ENCODE measurements around the gene CDC42EP5. TPM values are rescaled to one million over a fixed set of nuclear protein-coding genes. Genes with fewer than 3 reads are reported as not detected.

CDC42EP5 gene
- total RNA-seq, 1 experiment from 2014 or later, result 11.5 TPM

DNA sequence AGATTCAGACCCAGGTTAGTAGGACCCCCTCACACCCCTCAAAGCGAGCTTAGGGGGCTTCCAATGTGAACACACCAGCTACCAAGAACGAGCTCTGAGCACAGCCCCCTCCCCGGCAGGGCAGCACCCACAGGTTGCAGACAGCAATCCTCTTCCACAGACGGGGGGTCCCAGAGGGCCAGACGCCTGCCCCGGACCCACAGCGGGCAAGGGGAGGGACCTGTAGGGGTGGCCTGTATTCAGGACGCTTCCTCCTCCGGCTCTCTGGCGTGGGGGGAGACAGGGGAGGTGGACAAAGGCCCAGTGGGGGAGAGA, 53.1 kb downstream of the CDC42EP5 start (continued):
- TF ChIP-seq, protein P1, sequence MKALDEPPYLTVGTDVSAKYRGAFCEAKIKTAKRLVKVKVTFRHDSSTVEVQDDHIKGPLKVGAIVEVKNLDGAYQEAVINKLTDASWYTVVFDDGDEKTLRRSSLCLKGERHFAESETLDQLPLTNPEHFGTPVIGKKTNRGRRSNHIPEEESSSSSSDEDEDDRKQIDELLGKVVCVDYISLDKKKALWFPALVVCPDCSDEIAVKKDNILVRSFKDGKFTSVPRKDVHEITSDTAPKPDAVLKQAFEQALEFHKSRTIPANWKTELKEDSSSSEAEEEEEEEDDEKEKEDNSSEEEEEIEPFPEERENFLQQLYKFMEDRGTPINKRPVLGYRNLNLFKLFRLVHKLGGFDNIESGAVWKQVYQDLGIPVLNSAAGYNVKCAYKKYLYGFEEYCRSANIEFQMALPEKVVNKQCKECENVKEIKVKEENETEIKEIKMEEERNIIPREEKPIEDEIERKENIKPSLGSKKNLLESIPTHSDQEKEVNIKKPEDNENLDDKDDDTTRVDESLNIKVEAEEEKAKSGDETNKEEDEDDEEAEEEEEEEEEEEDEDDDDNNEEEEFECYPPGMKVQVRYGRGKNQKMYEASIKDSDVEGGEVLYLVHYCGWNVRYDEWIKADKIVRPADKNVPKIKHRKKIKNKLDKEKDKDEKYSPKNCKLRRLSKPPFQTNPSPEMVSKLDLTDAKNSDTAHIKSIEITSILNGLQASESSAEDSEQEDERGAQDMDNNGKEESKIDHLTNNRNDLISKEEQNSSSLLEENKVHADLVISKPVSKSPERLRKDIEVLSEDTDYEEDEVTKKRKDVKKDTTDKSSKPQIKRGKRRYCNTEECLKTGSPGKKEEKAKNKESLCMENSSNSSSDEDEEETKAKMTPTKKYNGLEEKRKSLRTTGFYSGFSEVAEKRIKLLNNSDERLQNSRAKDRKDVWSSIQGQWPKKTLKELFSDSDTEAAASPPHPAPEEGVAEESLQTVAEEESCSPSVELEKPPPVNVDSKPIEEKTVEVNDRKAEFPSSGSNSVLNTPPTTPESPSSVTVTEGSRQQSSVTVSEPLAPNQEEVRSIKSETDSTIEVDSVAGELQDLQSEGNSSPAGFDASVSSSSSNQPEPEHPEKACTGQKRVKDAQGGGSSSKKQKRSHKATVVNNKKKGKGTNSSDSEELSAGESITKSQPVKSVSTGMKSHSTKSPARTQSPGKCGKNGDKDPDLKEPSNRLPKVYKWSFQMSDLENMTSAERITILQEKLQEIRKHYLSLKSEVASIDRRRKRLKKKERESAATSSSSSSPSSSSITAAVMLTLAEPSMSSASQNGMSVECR (CRISPR knock-in tag; IDR thresholded peaks at IDR 0.05; ENCODE audit: borderline replicate concordance), result no peak
- TF ChIP-seq ZNF416 (CRISPR knock-in tag; IDR thresholded peaks at IDR 0.05) (no peak), KAT7 (CRISPR knock-in tag; IDR thresholded peaks at IDR 0.05; ENCODE audit: borderline replicate concordance) (no peak), NFATC4 (CRISPR knock-in tag; IDR thresholded peaks at IDR 0.05) (no peak), SMAD4 (CRISPR knock-in tag; IDR thresholded peaks at IDR 0.05) (no peak), MYBL2 (CRISPR knock-in tag; IDR thresholded peaks at IDR 0.05) (no peak), GABPB1 (CRISPR knock-in tag; IDR thresholded peaks at IDR 0.05) (0 out of 2 replicates have a peak, but pooled peaks have one; percentile 24), ZNF121 (CRISPR knock-in tag; IDR thresholded peaks at IDR 0.05) (no peak), FOXP1 (CRISPR knock-in tag; IDR thresholded peaks at IDR 0.05; ENCODE audit: borderline replicate concordance) (no peak), FOXJ3 (CRISPR knock-in tag; IDR thresholded peaks at IDR 0.05; ENCODE audit: borderline replicate concordance) (no peak), TCF7 (CRISPR knock-in tag; IDR thresholded peaks at IDR 0.05; ENCODE audit: low read depth) (no peak), ZNF423 (CRISPR knock-in tag; IDR thresholded peaks at IDR 0.05) (peak; percentile 46; the same call in 1 of the 2 replicates), NFYB (CRISPR knock-in tag; conservative IDR thresholded peaks at IDR 0.05; ENCODE audit: low read depth) (no peak)
- TF ChIP-seq, protein P2, sequence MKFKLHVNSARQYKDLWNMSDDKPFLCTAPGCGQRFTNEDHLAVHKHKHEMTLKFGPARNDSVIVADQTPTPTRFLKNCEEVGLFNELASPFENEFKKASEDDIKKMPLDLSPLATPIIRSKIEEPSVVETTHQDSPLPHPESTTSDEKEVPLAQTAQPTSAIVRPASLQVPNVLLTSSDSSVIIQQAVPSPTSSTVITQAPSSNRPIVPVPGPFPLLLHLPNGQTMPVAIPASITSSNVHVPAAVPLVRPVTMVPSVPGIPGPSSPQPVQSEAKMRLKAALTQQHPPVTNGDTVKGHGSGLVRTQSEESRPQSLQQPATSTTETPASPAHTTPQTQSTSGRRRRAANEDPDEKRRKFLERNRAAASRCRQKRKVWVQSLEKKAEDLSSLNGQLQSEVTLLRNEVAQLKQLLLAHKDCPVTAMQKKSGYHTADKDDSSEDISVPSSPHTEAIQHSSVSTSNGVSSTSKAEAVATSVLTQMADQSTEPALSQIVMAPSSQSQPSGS (CRISPR knock-in tag; IDR thresholded peaks at IDR 0.05; ENCODE audit: borderline replicate concordance, low read depth), result no peak
- TF ChIP-seq, protein P3, sequence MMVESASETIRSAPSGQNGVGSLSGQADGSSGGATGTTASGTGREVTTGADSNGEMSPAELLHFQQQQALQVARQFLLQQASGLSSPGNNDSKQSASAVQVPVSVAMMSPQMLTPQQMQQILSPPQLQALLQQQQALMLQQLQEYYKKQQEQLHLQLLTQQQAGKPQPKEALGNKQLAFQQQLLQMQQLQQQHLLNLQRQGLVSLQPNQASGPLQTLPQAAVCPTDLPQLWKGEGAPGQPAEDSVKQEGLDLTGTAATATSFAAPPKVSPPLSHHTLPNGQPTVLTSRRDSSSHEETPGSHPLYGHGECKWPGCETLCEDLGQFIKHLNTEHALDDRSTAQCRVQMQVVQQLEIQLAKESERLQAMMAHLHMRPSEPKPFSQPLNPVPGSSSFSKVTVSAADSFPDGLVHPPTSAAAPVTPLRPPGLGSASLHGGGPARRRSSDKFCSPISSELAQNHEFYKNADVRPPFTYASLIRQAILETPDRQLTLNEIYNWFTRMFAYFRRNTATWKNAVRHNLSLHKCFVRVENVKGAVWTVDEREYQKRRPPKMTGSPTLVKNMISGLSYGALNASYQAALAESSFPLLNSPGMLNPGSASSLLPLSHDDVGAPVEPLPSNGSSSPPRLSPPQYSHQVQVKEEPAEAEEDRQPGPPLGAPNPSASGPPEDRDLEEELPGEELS (CRISPR knock-in tag; IDR thresholded peaks at IDR 0.05), result no peak
- TF ChIP-seq, protein P4, sequence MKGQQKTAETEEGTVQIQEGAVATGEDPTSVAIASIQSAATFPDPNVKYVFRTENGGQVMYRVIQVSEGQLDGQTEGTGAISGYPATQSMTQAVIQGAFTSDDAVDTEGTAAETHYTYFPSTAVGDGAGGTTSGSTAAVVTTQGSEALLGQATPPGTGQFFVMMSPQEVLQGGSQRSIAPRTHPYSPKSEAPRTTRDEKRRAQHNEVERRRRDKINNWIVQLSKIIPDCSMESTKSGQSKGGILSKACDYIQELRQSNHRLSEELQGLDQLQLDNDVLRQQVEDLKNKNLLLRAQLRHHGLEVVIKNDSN (CRISPR knock-in tag; IDR thresholded peaks at IDR 0.05), result peak; percentile 15; the same call in 1 of the 2 replicates
- TF ChIP-seq, protein P5, sequence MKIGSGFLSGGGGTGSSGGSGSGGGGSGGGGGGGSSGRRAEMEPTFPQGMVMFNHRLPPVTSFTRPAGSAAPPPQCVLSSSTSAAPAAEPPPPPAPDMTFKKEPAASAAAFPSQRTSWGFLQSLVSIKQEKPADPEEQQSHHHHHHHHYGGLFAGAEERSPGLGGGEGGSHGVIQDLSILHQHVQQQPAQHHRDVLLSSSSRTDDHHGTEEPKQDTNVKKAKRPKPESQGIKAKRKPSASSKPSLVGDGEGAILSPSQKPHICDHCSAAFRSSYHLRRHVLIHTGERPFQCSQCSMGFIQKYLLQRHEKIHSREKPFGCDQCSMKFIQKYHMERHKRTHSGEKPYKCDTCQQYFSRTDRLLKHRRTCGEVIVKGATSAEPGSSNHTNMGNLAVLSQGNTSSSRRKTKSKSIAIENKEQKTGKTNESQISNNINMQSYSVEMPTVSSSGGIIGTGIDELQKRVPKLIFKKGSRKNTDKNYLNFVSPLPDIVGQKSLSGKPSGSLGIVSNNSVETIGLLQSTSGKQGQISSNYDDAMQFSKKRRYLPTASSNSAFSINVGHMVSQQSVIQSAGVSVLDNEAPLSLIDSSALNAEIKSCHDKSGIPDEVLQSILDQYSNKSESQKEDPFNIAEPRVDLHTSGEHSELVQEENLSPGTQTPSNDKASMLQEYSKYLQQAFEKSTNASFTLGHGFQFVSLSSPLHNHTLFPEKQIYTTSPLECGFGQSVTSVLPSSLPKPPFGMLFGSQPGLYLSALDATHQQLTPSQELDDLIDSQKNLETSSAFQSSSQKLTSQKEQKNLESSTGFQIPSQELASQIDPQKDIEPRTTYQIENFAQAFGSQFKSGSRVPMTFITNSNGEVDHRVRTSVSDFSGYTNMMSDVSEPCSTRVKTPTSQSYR (CRISPR knock-in tag; IDR thresholded peaks at IDR 0.05), result no peak
- TF ChIP-seq, protein P6, sequence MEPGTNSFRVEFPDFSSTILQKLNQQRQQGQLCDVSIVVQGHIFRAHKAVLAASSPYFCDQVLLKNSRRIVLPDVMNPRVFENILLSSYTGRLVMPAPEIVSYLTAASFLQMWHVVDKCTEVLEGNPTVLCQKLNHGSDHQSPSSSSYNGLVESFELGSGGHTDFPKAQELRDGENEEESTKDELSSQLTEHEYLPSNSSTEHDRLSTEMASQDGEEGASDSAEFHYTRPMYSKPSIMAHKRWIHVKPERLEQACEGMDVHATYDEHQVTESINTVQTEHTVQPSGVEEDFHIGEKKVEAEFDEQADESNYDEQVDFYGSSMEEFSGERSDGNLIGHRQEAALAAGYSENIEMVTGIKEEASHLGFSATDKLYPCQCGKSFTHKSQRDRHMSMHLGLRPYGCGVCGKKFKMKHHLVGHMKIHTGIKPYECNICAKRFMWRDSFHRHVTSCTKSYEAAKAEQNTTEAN (CRISPR knock-in tag; IDR thresholded peaks at IDR 0.05), result 0 out of 2 replicates have a peak, but pooled peaks have one; percentile 1
- TF ChIP-seq, protein P7, sequence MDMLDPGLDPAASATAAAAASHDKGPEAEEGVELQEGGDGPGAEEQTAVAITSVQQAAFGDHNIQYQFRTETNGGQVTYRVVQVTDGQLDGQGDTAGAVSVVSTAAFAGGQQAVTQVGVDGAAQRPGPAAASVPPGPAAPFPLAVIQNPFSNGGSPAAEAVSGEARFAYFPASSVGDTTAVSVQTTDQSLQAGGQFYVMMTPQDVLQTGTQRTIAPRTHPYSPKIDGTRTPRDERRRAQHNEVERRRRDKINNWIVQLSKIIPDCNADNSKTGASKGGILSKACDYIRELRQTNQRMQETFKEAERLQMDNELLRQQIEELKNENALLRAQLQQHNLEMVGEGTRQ (CRISPR knock-in tag; IDR thresholded peaks at IDR 0.05), result peak; percentile 7; the same call in 1 of the 2 replicates
